ENCODE results near the gene CREB3L1.

DNA sequence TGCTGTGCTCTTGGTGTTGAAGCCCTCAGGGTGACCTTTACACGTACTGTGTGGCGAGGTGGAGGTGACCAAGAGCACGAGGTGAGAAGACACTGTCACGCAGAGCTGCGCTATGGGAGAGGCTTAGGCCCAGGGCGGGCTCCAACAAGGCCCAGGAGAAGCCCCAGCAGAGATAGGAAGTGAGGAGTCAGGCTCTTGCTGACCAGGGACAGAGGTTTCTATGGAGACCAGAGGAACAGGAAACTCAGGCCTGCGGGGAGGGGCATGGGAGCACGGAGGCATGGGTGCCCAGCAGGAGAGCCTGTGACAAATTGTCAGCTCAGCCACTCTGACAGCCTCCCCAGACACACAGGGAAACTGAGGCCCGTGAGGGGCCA is 85.6 kb downstream of the CREB3L1 start:
- no peak for TF ChIP-seq POLR2A (IDR thresholded peaks at IDR 0.05)
- TF ChIP-seq CTCF (IDR thresholded peaks at IDR 0.05), result no peak
- TF ChIP-seq POLR2AphosphoS5 (IDR thresholded peaks at IDR 0.05), result no peak

Measured in sigmoid colon (tissue), 4 donors.